SK-N-SH (cell line): ENCODE results near the gene PROSER3.

Source experiments
- EP300 ChIP-seq, 2 experiments: IDR thresholded peaks; 2 replicates each; pipeline versions ENCODE4 v1.4.0 to v1.6.1; 2012; ENCODE audit warnings: borderline replicate concordance in 1 of 2, low read depth in 1 of 2, low read length in 1 of 2
- FOSL2 ChIP-seq: IDR thresholded peaks from 2 replicates; pipeline ENCODE4 v1.4.0; 2012; ENCODE audit warnings: low read depth, mild to moderate bottlenecking, moderate library complexity, borderline replicate concordance
- FOXM1 ChIP-seq: IDR thresholded peaks from 2 replicates; pipeline ENCODE4 v1.4.0; 2012; ENCODE audit warnings: low read depth, mild to moderate bottlenecking
- NFIC ChIP-seq: IDR thresholded peaks from 2 replicates; pipeline ENCODE4 v1.4.0; 2012; ENCODE audit warnings: borderline replicate concordance
- POLR2AphosphoS5 ChIP-seq: IDR thresholded peaks from 2 replicates; pipeline ENCODE4 v1.6.1; 2012; ENCODE audit warnings: low read depth, low read length
- SMC3 ChIP-seq: IDR thresholded peaks from 2 replicates; pipeline ENCODE4 v1.6.1; 2012; ENCODE audit warnings: low read depth, low read length, improper control_type of control experiment
- TEAD4 ChIP-seq: IDR thresholded peaks from 2 replicates; pipeline ENCODE4 v1.4.0; 2012; ENCODE audit warnings: mild to moderate bottlenecking, borderline replicate concordance; ENCODE audit not compliant: insufficient read depth
- TF ChIP-seq, protein P1 (sequence below): fragments of 150-350 bp; IDR thresholded peaks from 2 replicates; pipeline ENCODE4 v1.6.1; 2017; ENCODE audit warnings: antibody characterized with exemption, low read length, low read depth, borderline replicate concordance
- TF ChIP-seq, protein P2 (sequence below): fragments of 200-600 bp; sonication (generic); IDR thresholded peaks from 2 replicates; pipeline ENCODE4 v1.6.1; 2017; ENCODE audit warnings: antibody characterized with exemption, mild to moderate bottlenecking, moderate library complexity
- TF ChIP-seq, protein P3 (sequence below): IDR thresholded peaks from 2 replicates; pipeline ENCODE4 v1.4.0; 2012; ENCODE audit warnings: low read depth, borderline replicate concordance

DNA sequence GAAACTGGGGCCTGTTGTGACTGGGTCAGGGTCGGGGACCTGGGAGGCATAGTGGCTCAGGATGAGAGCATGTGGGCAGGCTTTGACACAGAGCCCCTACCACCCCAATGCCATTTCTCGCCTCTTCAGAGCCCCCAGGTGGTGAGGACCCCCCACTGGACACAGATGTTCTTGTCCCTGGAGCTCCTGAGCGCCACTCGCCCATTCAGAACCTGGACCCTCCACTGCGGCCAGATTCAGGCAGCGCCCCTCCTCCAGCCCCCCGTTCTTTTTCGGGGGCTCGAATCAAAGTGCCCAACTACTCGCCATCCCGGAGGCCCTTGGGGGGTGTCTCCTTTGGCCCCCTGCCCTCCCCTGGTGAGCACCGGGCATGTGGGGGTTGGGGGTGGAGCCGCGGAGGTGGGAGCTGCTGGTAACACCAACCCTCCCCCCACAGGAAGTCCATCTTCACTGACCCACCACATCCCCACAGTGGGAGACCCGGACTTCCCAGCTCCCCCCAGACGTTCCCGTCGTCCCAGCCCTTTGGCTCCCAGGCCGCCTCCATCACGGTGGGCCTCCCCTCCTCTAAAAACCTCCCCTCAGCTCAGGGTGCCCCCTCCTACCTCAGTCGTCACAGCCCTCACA is 26.1 kb upstream of the PROSER3 start:
- TF ChIP-seq NFIC (no peak), FOXM1 (no peak), EP300 (IDR thresholded peaks at IDR 0.05; ENCODE audit: borderline replicate concordance in 1 of 2, low read depth in 1 of 2, low read length in 1 of 2) (no peak), POLR2AphosphoS5 (no peak), SMC3 (no peak), TEAD4 (no peak), FOSL2 (no peak)
- TF ChIP-seq, protein P1, sequence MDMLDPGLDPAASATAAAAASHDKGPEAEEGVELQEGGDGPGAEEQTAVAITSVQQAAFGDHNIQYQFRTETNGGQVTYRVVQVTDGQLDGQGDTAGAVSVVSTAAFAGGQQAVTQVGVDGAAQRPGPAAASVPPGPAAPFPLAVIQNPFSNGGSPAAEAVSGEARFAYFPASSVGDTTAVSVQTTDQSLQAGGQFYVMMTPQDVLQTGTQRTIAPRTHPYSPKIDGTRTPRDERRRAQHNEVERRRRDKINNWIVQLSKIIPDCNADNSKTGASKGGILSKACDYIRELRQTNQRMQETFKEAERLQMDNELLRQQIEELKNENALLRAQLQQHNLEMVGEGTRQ = no peak
- TF ChIP-seq, protein P2, sequence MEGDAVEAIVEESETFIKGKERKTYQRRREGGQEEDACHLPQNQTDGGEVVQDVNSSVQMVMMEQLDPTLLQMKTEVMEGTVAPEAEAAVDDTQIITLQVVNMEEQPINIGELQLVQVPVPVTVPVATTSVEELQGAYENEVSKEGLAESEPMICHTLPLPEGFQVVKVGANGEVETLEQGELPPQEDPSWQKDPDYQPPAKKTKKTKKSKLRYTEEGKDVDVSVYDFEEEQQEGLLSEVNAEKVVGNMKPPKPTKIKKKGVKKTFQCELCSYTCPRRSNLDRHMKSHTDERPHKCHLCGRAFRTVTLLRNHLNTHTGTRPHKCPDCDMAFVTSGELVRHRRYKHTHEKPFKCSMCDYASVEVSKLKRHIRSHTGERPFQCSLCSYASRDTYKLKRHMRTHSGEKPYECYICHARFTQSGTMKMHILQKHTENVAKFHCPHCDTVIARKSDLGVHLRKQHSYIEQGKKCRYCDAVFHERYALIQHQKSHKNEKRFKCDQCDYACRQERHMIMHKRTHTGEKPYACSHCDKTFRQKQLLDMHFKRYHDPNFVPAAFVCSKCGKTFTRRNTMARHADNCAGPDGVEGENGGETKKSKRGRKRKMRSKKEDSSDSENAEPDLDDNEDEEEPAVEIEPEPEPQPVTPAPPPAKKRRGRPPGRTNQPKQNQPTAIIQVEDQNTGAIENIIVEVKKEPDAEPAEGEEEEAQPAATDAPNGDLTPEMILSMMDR = no peak
- TF ChIP-seq, protein P3, sequence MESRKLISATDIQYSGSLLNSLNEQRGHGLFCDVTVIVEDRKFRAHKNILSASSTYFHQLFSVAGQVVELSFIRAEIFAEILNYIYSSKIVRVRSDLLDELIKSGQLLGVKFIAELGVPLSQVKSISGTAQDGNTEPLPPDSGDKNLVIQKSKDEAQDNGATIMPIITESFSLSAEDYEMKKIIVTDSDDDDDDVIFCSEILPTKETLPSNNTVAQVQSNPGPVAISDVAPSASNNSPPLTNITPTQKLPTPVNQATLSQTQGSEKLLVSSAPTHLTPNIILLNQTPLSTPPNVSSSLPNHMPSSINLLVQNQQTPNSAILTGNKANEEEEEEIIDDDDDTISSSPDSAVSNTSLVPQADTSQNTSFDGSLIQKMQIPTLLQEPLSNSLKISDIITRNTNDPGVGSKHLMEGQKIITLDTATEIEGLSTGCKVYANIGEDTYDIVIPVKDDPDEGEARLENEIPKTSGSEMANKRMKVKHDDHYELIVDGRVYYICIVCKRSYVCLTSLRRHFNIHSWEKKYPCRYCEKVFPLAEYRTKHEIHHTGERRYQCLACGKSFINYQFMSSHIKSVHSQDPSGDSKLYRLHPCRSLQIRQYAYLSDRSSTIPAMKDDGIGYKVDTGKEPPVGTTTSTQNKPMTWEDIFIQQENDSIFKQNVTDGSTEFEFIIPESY = no peak
